Breast epithelium (tissue), 3 donors: ENCODE data around the gene ZNRF3.

ENCODE experiments used
- POLR2A ChIP-seq: fragments of 450-650 bp; IDR thresholded peaks from one replicate; pipeline ENCODE4 v1.6.1; 2016; ENCODE audit warnings: antibody characterized with exemption, mild to moderate bottlenecking, moderate library complexity
- TF ChIP-seq, protein P1 (sequence below), 3 donors: fragments of 450-650 bp; IDR thresholded peaks; one replicate each; pipeline ENCODE4 v1.5.1; 2016 to 2017; ENCODE audit warnings: antibody characterized with exemption in 3 of 3, mild to moderate bottlenecking in 3 of 3, moderate library complexity in 3 of 3

DNA sequence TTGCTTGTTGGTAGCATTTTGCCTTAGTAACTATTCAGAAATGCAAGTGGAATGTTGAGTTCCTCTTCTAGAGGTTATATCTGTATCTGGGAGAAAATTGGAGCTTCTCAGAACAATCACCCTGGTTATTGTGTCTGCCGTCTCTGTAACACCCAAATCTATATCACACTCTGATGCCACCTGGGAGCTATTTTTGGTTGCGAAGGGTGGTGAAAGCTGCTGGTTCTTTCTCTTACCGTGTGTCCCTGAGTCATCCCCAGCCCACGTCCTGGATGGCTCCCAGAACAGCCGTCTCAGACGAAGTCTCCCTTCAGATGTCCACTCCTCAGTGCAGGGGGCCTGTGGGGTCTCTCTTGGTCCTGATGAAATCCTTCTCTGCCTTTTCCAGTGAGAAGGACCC, 94.8 kb downstream of the ZNRF3 start:
- TF ChIP-seq, protein P1, sequence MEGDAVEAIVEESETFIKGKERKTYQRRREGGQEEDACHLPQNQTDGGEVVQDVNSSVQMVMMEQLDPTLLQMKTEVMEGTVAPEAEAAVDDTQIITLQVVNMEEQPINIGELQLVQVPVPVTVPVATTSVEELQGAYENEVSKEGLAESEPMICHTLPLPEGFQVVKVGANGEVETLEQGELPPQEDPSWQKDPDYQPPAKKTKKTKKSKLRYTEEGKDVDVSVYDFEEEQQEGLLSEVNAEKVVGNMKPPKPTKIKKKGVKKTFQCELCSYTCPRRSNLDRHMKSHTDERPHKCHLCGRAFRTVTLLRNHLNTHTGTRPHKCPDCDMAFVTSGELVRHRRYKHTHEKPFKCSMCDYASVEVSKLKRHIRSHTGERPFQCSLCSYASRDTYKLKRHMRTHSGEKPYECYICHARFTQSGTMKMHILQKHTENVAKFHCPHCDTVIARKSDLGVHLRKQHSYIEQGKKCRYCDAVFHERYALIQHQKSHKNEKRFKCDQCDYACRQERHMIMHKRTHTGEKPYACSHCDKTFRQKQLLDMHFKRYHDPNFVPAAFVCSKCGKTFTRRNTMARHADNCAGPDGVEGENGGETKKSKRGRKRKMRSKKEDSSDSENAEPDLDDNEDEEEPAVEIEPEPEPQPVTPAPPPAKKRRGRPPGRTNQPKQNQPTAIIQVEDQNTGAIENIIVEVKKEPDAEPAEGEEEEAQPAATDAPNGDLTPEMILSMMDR (IDR thresholded peaks at IDR 0.05): no peak
- TF ChIP-seq POLR2A: no peak
